AG04450 (cell line): ENCODE results near the gene TRAF3. TPM values are rescaled to one million over a fixed set of nuclear protein-coding genes. Genes with fewer than 3 reads are reported as not detected.

Experiments
- CTCF ChIA-PET: fragments of 300-600, 350-600 bp; formaldehyde crosslinking; extraction: SDS; loops from one replicate; lab custom pipeline; 2022; ENCODE audit warnings: antibody characterized with exemption, inconsistent platforms; lab: Charles Lee
- POLR2A ChIA-PET: fragments of 350-600 bp; formaldehyde crosslinking; extraction: SDS; loops from one replicate; lab custom pipeline; 2021; ENCODE audit warnings: antibody characterized with exemption, inconsistent platforms; lab: Yijun Ruan, JAX
- DNase-seq: peaks from one replicate; pipeline ENCODE4 v3.0.0-alpha.2; 2011; ENCODE audit warnings: low read depth, low spot score
- H3K27ac ChIP-seq: one replicate; pipeline ENCODE4 v1.5.1; 2012; ENCODE audit warnings: low read depth, low read length, control low read depth
- H3K27me3 ChIP-seq: one replicate; pipeline ENCODE4 v1.6.0; 2012; ENCODE audit warnings: low read length; ENCODE audit not compliant: control insufficient read depth, insufficient read depth
- H3K4me3 ChIP-seq: 2 replicates; pipeline ENCODE4 v1.5.1; 2011; ENCODE audit warnings: mild to moderate bottlenecking, low read depth, low read length, control low read depth
- H3K9me3 ChIP-seq: 2 replicates; pipeline ENCODE4 v1.5.1; 2012; ENCODE audit warnings: low read length; ENCODE audit not compliant: control insufficient read depth, insufficient read depth
- polyA plus RNA-seq: library from polyadenylated mRNA; depleted of rRNA; stranded (reverse); fragments of >200 nt; gene quantifications from 2 replicates; pipeline ENCODE4 v1.2.3, GENCODE V29; 2011
- TF ChIP-seq, protein P1 (sequence below): IDR thresholded peaks from 2 replicates; pipeline ENCODE4 v1.5.1; 2011; ENCODE audit warnings: low read depth, low read length, control low read depth, inconsistent platforms

TRAF3 gene
- polyA plus RNA-seq, 1 experiment, result 24.9 TPM

DNA sequence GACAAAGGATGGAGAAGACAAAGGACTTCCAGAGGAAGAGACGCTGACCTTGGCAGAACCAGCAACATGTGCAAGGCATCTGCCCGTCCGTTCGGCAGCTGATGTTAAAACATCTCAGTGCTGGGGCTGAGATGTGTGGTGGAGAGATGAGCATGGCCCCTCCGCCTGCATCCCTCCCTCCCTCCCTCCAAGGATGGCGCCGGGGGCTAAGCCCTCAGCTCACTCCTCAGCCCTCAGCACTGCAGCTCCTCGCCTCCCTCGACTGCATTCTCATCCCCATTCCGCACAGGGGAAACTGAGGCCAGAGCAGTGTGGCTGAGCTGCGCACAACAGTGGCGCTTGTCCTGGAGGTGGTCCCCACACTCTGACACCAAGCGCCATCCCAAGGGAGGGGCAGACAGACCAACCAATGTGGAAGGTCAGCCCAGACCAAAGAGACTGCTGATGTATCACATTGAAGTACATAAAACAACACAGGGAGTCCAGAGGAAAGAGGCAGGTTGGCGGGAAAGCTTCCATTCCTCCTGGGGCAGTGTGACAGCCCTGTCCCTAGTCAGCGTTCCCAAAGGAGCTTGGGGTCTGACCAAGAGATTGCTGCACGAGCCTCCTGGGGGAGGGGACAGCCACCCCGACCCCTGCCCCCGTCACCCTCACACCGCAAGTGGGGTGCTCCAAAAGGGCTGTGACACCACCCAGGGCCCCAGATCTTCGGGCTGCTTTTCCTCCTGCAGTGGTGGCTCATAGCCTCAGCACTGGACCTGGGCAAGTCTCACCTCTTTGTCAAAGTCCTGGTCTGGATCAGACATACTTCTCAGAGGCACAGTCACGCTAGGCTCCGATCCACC is 160.3 kb downstream of the TRAF3 start:
- ChIA-PET CTCF (no interaction called here), POLR2A (no interaction called here)

DNA sequence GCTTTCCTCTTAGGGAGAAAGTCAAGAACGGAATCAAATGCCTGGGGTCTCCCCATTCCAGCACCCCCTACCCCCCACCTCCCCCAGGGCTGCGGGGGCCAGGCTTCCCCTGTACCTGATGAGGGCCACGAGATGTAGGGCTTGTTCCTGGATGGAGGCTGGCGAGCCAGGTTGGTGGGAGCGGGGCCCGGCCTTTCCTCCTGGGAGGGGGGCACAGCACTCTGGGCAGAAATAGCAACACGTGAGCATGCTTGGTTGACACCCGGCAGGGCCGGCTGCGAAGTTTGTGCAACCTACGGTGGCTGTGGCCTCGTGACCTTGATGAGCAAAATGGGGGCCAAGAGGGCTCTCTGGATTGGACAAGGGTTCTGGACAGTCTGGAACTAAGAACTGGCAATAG is 160.9 kb downstream of the TRAF3 start:
- Histone ChIP-seq H3K27me3 (no peaks in the 10 kb centered on the region), H3K9me3 (no peaks in the 10 kb centered on the region; the same call in 1 of the 2 replicates), H3K4me3 (no peak overlapping the region), H3K27ac (no peak overlapping the region)
- ChIA-PET CTCF (no interaction called here), POLR2A (no interaction called here)
- no peak for DNase-seq
- TF ChIP-seq, protein P1, sequence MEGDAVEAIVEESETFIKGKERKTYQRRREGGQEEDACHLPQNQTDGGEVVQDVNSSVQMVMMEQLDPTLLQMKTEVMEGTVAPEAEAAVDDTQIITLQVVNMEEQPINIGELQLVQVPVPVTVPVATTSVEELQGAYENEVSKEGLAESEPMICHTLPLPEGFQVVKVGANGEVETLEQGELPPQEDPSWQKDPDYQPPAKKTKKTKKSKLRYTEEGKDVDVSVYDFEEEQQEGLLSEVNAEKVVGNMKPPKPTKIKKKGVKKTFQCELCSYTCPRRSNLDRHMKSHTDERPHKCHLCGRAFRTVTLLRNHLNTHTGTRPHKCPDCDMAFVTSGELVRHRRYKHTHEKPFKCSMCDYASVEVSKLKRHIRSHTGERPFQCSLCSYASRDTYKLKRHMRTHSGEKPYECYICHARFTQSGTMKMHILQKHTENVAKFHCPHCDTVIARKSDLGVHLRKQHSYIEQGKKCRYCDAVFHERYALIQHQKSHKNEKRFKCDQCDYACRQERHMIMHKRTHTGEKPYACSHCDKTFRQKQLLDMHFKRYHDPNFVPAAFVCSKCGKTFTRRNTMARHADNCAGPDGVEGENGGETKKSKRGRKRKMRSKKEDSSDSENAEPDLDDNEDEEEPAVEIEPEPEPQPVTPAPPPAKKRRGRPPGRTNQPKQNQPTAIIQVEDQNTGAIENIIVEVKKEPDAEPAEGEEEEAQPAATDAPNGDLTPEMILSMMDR, result no peak

More for the DNA sequence above, 160.3 kb downstream of the TRAF3 start:
- TF ChIP-seq, protein P1, result no peak
- no peak overlapping the region for H3K27ac ChIP-seq
- no peak overlapping the region for H3K4me3 ChIP-seq
- DNase-seq, result no peak
- no peaks in the 10 kb centered on the region for H3K27me3 ChIP-seq
- no peaks in the 10 kb centered on the region; the same call in 1 of the 2 replicates for H3K9me3 ChIP-seq

DNA sequence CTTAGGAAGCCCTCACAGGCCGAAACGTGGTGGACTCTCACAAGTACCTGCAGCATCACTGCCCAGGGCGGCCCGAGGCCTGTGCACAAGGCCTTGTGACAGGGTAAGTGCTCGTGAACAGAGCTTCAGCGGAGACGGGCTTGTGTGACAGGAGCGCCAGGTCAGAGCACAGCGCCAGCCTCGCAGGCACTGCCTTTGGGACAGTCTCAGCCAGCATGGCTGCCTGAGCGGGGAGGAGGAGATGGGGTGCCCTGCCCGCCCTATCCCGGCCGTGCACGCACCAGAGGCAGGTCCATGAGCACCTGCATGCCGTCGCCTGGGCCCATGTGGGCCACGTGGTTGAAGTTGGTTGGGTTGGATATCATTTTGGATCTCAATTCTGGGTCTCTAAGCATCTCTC is 162.1 kb downstream of the TRAF3 start:
- no peaks in the 10 kb centered on the region; the same call in 1 of the 2 replicates for H3K9me3 ChIP-seq
- H3K27me3 ChIP-seq, result no peaks in the 10 kb centered on the region
- no peak overlapping the region for H3K27ac ChIP-seq
- ChIA-PET POLR2A (no interaction called here), CTCF (no interaction called here)
- no peak overlapping the region for H3K4me3 ChIP-seq
- TF ChIP-seq, protein P1, result no peak
- DNase-seq, result no peak

DNA sequence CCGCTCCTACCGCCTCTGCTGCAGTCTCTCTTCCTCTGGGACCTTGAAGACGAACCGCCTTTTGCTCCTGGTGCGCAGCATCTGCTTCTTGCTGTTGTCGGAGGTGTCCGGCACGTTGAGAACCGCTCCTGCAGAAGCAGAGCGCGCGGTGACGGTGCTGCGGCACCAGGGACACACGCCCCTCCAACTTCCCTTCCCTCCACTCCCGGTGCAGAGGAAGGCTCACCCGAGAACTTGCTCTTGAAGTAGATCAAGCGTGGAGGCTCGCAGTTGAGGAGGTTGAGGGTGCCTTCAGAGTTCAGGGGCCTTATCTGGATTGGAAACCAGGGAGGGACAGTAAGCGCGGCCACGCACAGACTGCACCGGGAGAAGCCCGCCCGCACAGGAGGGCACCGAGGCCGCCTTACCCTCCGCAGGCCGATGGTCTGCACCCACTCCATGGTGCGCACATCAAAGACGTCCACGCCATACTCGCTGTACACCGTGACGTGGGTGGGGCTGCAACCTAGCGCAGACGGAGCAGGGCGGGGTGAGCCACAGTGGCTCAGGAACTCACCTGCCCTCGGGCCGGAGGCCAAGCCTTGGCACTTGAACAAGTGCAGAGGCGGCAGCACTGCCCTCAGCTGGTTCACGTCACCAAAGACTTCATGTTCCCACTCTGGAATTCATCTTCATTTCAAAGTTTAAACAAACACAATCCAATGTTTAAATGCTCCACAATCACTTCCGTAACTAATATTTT is 162.7 kb downstream of the TRAF3 start:
- CTCF ChIA-PET, result no interaction called here
- Histone ChIP-seq H3K9me3 (no peaks in the 10 kb centered on the region; the same call in 1 of the 2 replicates), H3K27me3 (no peaks in the 10 kb centered on the region), H3K27ac (no peak overlapping the region), H3K4me3 (no peak overlapping the region)
- POLR2A ChIA-PET, result no interaction called here
- TF ChIP-seq, protein P1, result no peak
- DNase-seq, result no peak
